GM12878 (cell line): Measurements from ENCODE around the gene NELFB. TPM values are rescaled to one million over a fixed set of nuclear protein-coding genes. Genes with fewer than 3 reads are reported as not detected.

Source experiments
- ATAC-seq: fragments of 200-7000 bp; cut with Tn5 transposase; 3 replicates; pipeline ENCODE4 v1.9.1; 2020; ENCODE audit warnings: mild to moderate bottlenecking, moderate library complexity
- BruUV-seq: library from RNA; stranded (reverse); fragments of 400-500 nt; replicated peaks from 2 replicates; lab custom pipeline; 2021; lab: Mats Ljungman, UMichigan
- CTCF ChIA-PET: fragments of 300-600 bp; sonication (Branson Sonifier 250); formaldehyde crosslinking; extraction: SDS; loops from one replicate; lab custom pipeline; 2021; ENCODE audit warnings: inconsistent platforms; lab: Yijun Ruan, JAX
- POLR2A ChIA-PET: fragments of 350-600 bp; formaldehyde crosslinking; extraction: SDS; loops from one replicate; lab custom pipeline; 2021; ENCODE audit warnings: inconsistent platforms; lab: Charles Lee
- RAD21 ChIA-PET: fragments of 300-600 bp; sonication (Branson Sonifier 250); formaldehyde crosslinking; loops from one replicate; lab custom pipeline; 2023; ENCODE audit warnings: antibody characterized with exemption; ENCODE audit not compliant: unreplicated experiment; lab: Charles Lee
- SMC1A ChIA-PET: fragments of 300-600 bp; sonication (Branson Sonifier 250); formaldehyde crosslinking; loops from one replicate; lab custom pipeline; 2023; ENCODE audit not compliant: unreplicated experiment, uncharacterized antibody; lab: Charles Lee
- DNase-seq: peaks from one replicate; pipeline ENCODE4 v3.0.0-alpha.2; 2011; ENCODE audit warnings: low read depth, low spot score
- FAIRE-seq: peaks from 3 replicates; lab custom pipeline; 2011; peaks lifted over from hg19 to GRCh38; lab: Jason Lieb, UNC
- H2AFZ ChIP-seq: 2 replicates; pipeline ENCODE4 v1.6.0; 2011; ENCODE audit warnings: low read depth, low read length, control low read depth; ENCODE audit not compliant: control insufficient read depth
- H3K27ac ChIP-seq: 2 replicates; pipeline ENCODE4 v1.5.1; 2011; ENCODE audit warnings: control low read depth; ENCODE audit not compliant: control insufficient read depth, insufficient read depth
- H3K27me3 ChIP-seq, 2 experiments: replicated peaks in 1 of 2; 2 replicates each; pipeline versions ENCODE4 v1.6.0 to v1.6.1; 2011; ENCODE audit warnings: low read length in 1 of 2; ENCODE audit not compliant: control insufficient read depth in 2 of 2, insufficient read depth in 2 of 2
- H3K36me3 ChIP-seq, 2 experiments: 2 replicates each; pipeline ENCODE4 v1.5.1; 2011; ENCODE audit warnings: low read length in 1 of 2; ENCODE audit not compliant: control insufficient read depth in 2 of 2, insufficient read depth in 2 of 2
- H3K4me1 ChIP-seq: 2 replicates; pipeline ENCODE4 v1.6.1; 2011; ENCODE audit warnings: mild to moderate bottlenecking, low read length, moderate library complexity, mixed read lengths; ENCODE audit not compliant: control insufficient read depth, insufficient read depth
- H3K4me2 ChIP-seq: 2 replicates; pipeline ENCODE4 v1.6.0; 2011; ENCODE audit warnings: control low read depth; ENCODE audit not compliant: control insufficient read depth, insufficient read depth
- H3K4me3 ChIP-seq: fragments of 200-600 bp; sonication (generic); 2 replicates; pipeline ENCODE4 v1.5.1; 2016
- H3K79me2 ChIP-seq: 2 replicates; pipeline ENCODE4 v1.6.0; 2011; ENCODE audit warnings: low read length; ENCODE audit not compliant: control insufficient read depth, insufficient read depth
- H3K9ac ChIP-seq: 2 replicates; pipeline ENCODE4 v1.8.0; 2011; ENCODE audit warnings: low read length, control low read depth, mixed read lengths; ENCODE audit not compliant: control insufficient read depth, insufficient read depth
- H3K9me3 ChIP-seq: replicated peaks from 3 replicates; pipeline ENCODE4 v1.5.1; 2011; ENCODE audit warnings: mild to moderate bottlenecking, low read length; ENCODE audit not compliant: control insufficient read depth, insufficient read depth
- H4K20me1 ChIP-seq: 2 replicates; pipeline ENCODE4 v1.6.0; 2011; ENCODE audit not compliant: control insufficient read depth, insufficient read depth
- CREB1 ChIP-seq: IDR thresholded peaks from 2 replicates; pipeline ENCODE4 v1.6.1; 2012; ENCODE audit warnings: low read depth, mild to moderate bottlenecking, inconsistent platforms
- IKZF2 ChIP-seq, 2 experiments: fragments of 450-650 bp; IDR thresholded peaks; 2 replicates each; pipeline ENCODE4 v1.6.1; 2017; ENCODE audit warnings: mild to moderate bottlenecking in 2 of 2, moderate library complexity in 2 of 2
- MEF2A ChIP-seq: IDR thresholded peaks from 2 replicates; pipeline ENCODE4 v1.6.1; 2011; ENCODE audit warnings: low read depth, mild to moderate bottlenecking, low read length, moderate library complexity; ENCODE audit not compliant: insufficient read depth
- NRF1 ChIP-seq: conservative IDR thresholded peaks from 2 replicates; pipeline ENCODE4 v1.6.1; 2011; ENCODE audit warnings: mild to moderate bottlenecking, low read depth, low read length, improper control_type of control experiment
- PAX8 ChIP-seq: fragments of 450-650 bp; IDR thresholded peaks from 2 replicates; pipeline ENCODE4 v1.6.1; 2017; ENCODE audit warnings: mild to moderate bottlenecking, moderate library complexity
- SUZ12 ChIP-seq: fragments of 200-600 bp; sonication (generic); IDR thresholded peaks from one replicate; pipeline ENCODE4 v1.6.1; 2018; ENCODE audit warnings: antibody characterized with exemption, mild to moderate bottlenecking; ENCODE audit not compliant: unreplicated experiment
- YY1 ChIP-seq: IDR thresholded peaks from 2 replicates; pipeline ENCODE4 v1.6.1; 2011; ENCODE audit warnings: low read depth, mild to moderate bottlenecking, low read length
- WGBS: methylation state at CpG from one replicate; pipeline ENCODE4 v1.1.6; 2016; ENCODE audit warnings: low lambda C conversion rate; ENCODE audit not compliant: insufficient replicate concordance, insufficient coverage; ENCODE audit errors: missing lambda C conversion rate; 5-methylcytosine and 5-hydroxymethylcytosine counted together
- in situ Hi-C: fragments of 300-500 bp; cut with MboI; formaldehyde crosslinking; loops from 9 replicates; pipeline ENCODE4 v1.14.3; 2018; ENCODE audit warnings: mixed read lengths
- intact Hi-C: fragments of 100-400 bp; cut with micrococcal nuclease; formaldehyde crosslinking; loops from one replicate; pipeline ENCODE4 v1.14.2; 2022; ENCODE audit not compliant: unreplicated experiment
- polyA plus RNA-seq, 11 experiments: library from polyadenylated mRNA; depleted of rRNA in 4 of 11; unstranded in 6 of 11; stranded (reverse) in 5 of 11; fragments of >200 nt; fragmentation: Nextera tagmentation in 4 of 11; fragmentation: Illumina TruSeq in 1 of 11; extraction: Ambion mirVana in 4 of 11; extraction: Trizol in 1 of 11; gene quantifications; 1 replicate in 1 of 11; 2 replicates in 10 of 11; pipeline versions ENCODE4 v1.2.1 to v1.2.3, GENCODE V29; 2011 to 2016; ENCODE audit warnings: inconsistent platforms in 2 of 11, missing spikeins in 2 of 11, low read depth in 1 of 11
- total RNA-seq, 4 experiments: library from RNA; depleted of rRNA in 3 of 4; stranded (reverse); fragments of >200 nt in 3 of 4; fragmentation: Illumina TruSeq in 1 of 4; extraction: Trizol in 1 of 4; gene quantifications; 2 replicates each; pipeline versions ENCODE4 v1.2.1 to v1.2.3, GENCODE V29; 2013 to 2021
- TF ChIP-seq, protein P1 (sequence below): IDR thresholded peaks from 2 replicates; pipeline ENCODE4 v1.6.1; 2012; ENCODE audit warnings: low read length, inconsistent platforms
- TF ChIP-seq, protein P2 (sequence below): fragments of 450-650 bp; formaldehyde crosslinking; IDR thresholded peaks from 2 replicates; pipeline ENCODE4 v1.4.0; 2022; ENCODE audit warnings: mild to moderate bottlenecking, moderate library complexity

The NELFB gene
- total and polyA plus RNA-seq, 10 of the 15 experiments (the other 5 are each of a cell fraction or from before 2014, with no cell fraction given) = 0.19 to 63.4 (median 30.9) TPM

DNA sequence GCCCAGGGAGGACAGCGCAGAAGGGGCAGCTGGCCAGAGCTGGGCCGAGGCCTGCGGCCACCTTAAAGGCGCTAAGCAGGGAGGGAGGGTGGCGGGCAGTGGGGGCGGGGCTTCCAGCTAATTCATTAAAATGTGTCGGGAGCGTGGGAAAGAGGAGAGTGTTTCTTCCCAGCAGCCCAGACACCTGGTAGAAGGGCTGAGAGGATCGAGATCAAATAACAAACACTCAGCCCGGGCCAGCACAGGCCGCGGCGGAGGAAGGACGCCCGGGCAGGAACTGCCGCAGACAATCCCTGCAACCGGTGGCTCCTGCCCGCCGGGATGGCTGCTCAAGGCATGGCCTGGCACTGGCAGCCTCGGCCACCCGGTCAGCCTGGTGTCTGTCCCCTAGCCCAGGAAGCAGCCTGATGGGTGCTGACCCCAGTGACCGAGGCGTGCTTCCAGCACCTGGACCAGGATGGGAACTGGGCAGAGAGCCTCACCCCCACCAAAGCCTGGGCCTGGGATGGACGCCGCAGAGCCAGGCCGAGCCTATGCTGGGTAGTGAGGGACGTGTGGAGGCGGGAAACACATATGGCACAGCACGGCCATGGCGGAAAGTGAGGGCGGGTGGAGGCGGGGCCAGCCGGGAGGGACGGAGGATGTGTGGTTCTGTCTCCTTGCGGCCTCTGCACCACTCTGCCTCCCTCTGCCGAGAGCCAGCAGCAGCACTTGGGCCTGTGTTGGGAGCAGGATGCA, 50.1 kb downstream of the NELFB start:
- WGBS = 53% methylated on average over 36 of the region's 36 CpGs
- intact Hi-C loops = no loop called here
- Histone ChIP-seq H3K9ac (no peak overlapping the region), H3K79me2 (no peaks in the 10 kb centered on the region; the same call in 1 of the 2 replicates), H3K4me1 (peaks cover 23% of the 10 kb centered on the region), H3K27ac (no peak overlapping the region), H4K20me1 (no peaks in the 10 kb centered on the region), H3K4me2 (0 out of 2 replicates have a peak overlapping the region, but pooled peaks have one; percentile 3), H2AFZ (peak overlapping the region; percentile 75), H3K27me3 (no peaks in the 10 kb centered on the region), H3K4me3 (no peak overlapping the region), H3K9me3 (no peaks in the 10 kb centered on the region), H3K36me3 (no peaks in the 10 kb centered on the region)
- ATAC-seq = peak; percentile 41
- DNase-seq = no peak
- RAD21 ChIA-PET = no interaction called here
- POLR2A ChIA-PET = interaction anchor here (2.0 kb wide), 1 partner anchor 11 kb away, joined by 9 read pairs; no protein-coding TSS in a partner anchor
- SMC1A ChIA-PET = no interaction called here
- no TSS peak for BruUV-seq
- CTCF ChIA-PET = interaction anchor here (1.4 kb wide), 1 partner anchor 68 kb away, joined by 3 read pairs; no protein-coding TSS in a partner anchor
- in situ Hi-C loops = no loop called here
- TF ChIP-seq, protein P1, sequence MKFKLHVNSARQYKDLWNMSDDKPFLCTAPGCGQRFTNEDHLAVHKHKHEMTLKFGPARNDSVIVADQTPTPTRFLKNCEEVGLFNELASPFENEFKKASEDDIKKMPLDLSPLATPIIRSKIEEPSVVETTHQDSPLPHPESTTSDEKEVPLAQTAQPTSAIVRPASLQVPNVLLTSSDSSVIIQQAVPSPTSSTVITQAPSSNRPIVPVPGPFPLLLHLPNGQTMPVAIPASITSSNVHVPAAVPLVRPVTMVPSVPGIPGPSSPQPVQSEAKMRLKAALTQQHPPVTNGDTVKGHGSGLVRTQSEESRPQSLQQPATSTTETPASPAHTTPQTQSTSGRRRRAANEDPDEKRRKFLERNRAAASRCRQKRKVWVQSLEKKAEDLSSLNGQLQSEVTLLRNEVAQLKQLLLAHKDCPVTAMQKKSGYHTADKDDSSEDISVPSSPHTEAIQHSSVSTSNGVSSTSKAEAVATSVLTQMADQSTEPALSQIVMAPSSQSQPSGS = no peak
- TF ChIP-seq SUZ12 (no peak), PAX8 (no peak), IKZF2 (IDR thresholded peaks at IDR 0.05) (no peak), CREB1 (no peak), YY1 (peak; percentile 75), MEF2A (no peak), NRF1 (no peak)
- TF ChIP-seq, protein P2, sequence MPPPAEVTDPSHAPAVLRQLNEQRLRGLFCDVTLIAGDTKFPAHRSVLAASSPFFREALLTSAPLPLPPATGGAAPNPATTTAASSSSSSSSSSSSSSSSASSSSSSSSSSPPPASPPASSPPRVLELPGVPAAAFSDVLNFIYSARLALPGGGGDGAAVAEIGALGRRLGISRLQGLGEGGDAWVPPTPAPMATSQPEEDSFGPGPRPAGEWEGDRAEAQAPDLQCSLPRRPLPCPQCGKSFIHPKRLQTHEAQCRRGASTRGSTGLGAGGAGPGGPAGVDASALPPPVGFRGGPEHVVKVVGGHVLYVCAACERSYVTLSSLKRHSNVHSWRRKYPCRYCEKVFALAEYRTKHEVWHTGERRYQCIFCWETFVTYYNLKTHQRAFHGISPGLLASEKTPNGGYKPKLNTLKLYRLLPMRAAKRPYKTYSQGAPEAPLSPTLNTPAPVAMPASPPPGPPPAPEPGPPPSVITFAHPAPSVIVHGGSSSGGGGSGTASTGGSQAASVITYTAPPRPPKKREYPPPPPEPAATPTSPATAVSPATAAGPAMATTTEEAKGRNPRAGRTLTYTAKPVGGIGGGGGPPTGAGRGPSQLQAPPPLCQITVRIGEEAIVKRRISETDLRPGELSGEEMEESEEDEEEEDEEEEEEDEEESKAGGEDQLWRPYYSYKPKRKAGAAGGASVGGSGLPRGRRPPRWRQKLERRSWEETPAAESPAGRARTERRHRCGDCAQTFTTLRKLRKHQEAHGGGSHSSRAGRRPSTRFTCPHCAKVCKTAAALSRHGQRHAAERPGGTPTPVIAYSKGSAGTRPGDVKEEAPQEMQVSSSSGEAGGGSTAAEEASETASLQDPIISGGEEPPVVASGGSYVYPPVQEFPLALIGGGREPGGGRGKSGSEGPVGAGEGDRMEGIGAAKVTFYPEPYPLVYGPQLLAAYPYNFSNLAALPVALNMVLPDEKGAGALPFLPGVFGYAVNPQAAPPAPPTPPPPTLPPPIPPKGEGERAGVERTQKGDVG (CRISPR knock-in tag) = no peak
- no peak for FAIRE-seq
